COLO668 (cell line): Measurements from ENCODE around the gene DLGAP4.
"Not testable (repeated sequence)": the region's sequence is repeated elsewhere in the genome, so short reads cannot be mapped to it uniquely, and the experiment has no call there.

ENCODE experiments used
- DNase-seq: peaks from one replicate; lab custom pipeline; 2025; ENCODE audit not compliant: unreplicated experiment; lab: John Stamatoyannopoulos, UW

DLGAP4 gene

GRCh38 chr20:36490191-36490590 lies 184.1 kb downstream of the DLGAP4 start:
- DNase-seq: no peak

GRCh38 chr20:36491901-36492617 lies 185.9 kb downstream of the DLGAP4 start:
- DNase-seq: no peak

GRCh38 chr20:36493051-36493800 lies 187.1 kb downstream of the DLGAP4 start:
- peak; percentile 28 for DNase-seq

- no peak for DNase-seq
Measured at GRCh38 chr20:36493801-36494114, 187.6 kb downstream of the DLGAP4 start.

- DNase-seq: no peak
Measured at GRCh38 chr20:36496707-36497669, 190.8 kb downstream of the DLGAP4 start.

- DNase-seq: no peak
Measured at GRCh38 chr20:36497856-36498255, 191.7 kb downstream of the DLGAP4 start.

- no peak for DNase-seq
Measured at GRCh38 chr20:36498386-36499179, 192.4 kb downstream of the DLGAP4 start.

GRCh38 chr20:36499211-36499610 lies 193.1 kb downstream of the DLGAP4 start:
- no peak for DNase-seq

- DNase-seq: no peak
Measured at GRCh38 chr20:36499723-36500501, 193.8 kb downstream of the DLGAP4 start.

- no peak for DNase-seq
Measured at GRCh38 chr20:36501367-36502006, 195.3 kb downstream of the DLGAP4 start.

- no peak for DNase-seq
Measured at GRCh38 chr20:36504295-36504694, 198.2 kb downstream of the DLGAP4 start.

- DNase-seq: no peak
Measured at GRCh38 chr20:36506253-36506652, 200.1 kb downstream of the DLGAP4 start.

GRCh38 chr20:36507746-36508145 lies 201.6 kb downstream of the DLGAP4 start:
- DNase-seq: no peak

GRCh38 chr20:36519012-36519719 lies 213.0 kb downstream of the DLGAP4 start:
- no peak for DNase-seq

- DNase-seq: no peak
Measured at GRCh38 chr20:36519944-36520343, 213.8 kb downstream of the DLGAP4 start.

- DNase-seq: no peak
Measured at GRCh38 chr20:36521526-36521925, 215.4 kb downstream of the DLGAP4 start.

- not testable (repeated sequence) for DNase-seq
Measured at GRCh38 chr20:36522412-36522811, 216.3 kb downstream of the DLGAP4 start.

- no peak for DNase-seq
Measured at GRCh38 chr20:36523341-36523740, 217.2 kb downstream of the DLGAP4 start.
